Nucleus accumbens (tissue), 56 donors: ENCODE measurements around the gene SEPTIN5.

Experiments used
- DNase-seq, 56 donors: peaks; one replicate each; lab custom pipeline; 2025; lab: John Stamatoyannopoulos, UW

Gene SEPTIN5

DNA sequence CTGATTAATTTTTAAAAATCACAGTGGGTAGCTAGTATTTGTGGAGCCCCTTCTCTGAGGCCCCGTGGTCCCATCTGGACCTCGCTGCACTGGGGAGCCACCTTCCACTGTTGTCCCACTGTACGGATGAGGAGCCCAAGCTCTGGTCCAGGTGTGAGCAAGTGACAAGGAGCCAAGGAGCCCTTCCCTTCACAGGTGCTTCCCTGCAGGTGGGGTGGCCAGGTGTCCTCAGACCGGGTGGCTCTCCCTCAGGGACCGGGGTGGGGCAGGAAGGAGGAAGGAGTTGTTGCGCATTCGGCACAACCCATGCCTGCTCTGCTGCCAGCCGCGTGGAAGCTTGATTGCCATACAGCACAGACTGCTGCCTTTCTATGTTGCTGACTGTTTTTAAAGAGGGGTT, 10.4 kb upstream of the SEPTIN5 start:
- DNase-seq: no peak

DNA sequence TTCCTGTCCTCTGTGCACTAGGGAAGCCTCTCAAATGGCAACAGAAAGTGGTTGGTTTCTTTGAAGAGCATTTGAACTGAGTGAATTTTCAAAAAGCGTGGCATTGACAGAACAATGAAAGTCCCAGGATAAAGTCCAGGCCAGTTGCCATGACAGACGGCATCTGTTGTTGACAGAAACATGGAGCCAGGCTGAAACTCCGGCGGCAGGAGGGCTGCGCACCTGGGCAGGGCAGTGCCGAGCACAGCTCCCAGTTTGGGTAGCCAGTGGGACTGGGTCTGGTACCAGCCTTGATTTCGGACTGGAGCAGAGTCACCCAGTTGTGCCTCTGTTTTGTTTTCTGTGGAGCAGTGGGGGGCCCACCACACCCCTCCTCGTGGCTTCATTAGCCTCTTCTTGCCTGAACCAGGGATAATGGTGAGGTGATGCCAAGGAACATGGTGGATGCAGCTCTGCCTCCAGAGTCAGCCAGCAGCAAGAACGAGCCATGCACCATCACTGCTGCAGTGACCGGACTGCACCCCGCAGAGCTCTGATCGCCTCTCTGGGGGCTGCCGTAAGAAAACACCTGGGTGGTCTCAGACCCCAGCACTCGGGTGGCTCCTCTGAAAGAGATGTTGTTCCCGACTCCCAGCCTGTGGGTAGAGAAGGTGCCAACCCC, 9.8 kb upstream of the SEPTIN5 start:
- no peak for DNase-seq

DNA sequence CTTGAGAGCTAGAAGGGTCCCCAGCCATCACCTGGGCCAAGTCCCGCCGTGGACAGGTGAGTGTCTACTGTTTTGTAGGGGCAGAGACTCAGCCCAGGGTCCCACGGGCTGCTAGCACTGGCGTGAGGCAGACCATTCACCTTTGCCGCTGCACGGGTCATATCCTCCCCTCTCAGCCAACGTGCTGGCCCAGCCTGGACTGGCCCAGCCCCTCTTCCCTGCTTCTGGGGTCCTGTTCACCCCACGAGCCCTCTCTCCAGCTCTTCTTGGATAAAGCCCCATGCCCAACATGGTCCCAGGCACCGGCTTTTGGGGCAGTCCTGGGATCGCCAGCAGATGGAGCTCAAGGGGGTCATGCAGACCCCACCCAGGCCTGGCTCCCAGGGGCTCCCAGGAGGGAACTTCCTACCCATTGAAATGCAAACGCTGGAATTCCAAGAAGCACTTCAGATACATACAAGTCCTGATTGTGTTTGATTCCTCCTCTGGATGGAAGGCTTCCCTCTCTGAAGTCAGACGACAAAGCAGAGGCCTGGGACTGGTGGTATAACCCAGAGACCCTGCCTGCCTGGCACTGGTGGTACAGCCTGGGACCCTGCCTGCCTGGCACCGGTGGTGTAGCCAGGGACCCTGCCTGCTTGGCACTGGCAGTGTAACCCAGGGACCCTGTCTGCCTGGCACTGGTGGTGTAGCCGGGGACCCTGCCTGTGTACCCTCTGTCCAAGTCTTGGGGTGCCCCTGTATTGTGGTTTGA, 8.9 kb upstream of the SEPTIN5 start:
- no peak for DNase-seq

DNA sequence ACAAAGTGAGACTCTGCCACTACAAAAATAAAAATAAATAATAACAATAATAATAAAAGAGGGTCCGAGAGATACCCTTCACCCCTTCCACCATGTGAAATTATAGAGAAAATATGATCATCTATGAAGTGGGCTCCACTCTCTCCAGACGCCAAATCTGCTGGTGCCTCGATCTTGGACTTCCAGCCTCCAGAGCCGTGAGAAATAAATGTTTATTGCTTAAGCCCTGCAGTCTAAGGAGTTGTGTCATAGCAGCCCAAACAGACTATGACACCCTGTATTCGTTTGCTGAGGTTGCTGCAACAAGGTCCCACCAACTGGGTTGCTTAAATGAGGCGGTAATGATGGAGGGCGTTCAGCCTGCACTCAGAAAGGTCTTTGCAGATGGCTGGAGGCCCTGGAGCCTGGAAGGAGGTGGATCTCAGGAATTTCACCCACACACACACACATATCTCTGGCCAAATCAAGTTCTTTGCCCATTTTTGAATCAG, 7.6 kb upstream of the SEPTIN5 start:
- DNase-seq: no peak

DNA sequence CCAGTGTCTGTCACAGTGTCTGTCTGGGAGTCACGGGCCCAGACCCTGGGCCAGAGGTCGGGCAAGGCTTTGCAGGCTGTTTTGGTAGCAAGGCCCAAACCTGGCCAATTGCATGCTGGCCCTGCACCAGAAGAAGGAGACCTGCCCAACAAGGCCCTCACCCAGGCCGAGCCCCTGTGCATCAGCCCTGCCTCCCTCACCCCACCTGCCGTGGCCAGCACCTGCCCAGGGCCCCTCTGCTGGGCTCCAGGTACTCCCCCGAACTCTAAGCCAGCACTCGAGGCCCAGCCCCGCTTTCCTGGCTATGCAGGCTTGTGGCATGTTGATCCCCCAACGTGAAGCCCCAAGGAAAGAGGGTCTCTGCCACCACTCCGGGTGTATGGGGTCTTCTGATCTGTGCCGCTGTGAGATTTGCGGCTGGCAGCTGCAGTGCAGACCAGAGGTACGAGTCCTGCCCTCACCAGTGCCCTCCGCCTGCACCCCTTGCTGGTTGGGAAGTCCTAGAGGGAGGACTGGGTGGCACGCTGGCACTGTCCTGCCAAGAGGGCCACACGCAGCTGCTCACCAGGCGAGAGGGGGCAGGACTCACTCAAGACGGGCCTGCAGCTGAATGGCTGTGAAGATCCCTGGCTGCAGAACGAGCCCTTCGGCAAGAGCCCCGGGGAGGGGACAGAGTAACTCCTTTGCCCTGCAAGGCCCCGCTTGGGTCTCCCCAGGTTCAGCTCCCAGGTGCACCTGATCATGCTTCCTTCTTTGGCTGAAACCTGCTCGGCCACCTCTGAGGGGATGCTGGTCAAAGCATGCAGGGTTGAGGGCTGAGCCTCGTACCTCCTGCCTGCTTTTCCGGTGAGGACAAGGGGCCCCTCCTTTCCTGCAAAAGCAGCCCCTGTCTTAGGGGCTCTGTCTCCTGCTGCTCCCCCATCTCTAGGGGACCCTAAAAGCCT, 6.7 kb upstream of the SEPTIN5 start:
- DNase-seq: no peak

DNA sequence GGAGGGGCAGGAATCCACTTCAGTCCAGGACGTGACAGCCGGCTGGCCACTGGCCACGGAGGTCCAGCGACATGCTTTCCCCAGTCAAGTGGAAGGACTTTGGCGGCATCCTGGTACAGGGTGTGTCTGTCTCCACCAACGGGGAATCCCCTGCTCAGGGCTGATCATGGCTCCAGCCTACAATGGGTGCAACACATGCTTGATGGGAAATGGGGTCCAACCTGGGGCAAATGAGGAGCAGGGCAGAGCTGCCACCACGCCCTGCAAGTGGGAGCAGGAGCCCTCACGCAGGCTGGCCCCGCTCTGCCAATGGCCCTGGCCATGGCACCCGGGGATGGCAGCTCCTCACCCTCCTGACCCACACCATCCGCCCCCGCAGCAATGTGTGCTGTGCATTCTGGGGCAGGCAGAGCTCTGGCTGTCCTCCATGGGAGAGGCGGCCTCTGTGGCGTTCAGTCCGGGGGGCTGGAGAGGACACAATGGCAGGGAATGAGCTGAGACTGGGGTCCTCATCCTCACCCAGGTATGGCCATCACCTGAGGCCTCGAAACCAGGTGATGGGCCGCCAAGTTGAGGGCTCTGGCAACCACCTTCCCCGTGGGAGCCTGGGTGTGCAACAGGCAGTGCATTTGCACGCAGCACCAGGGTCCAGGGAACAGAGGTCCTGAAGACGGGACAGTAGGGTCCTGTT, 5.8 kb upstream of the SEPTIN5 start:
- DNase-seq: no peak

DNA sequence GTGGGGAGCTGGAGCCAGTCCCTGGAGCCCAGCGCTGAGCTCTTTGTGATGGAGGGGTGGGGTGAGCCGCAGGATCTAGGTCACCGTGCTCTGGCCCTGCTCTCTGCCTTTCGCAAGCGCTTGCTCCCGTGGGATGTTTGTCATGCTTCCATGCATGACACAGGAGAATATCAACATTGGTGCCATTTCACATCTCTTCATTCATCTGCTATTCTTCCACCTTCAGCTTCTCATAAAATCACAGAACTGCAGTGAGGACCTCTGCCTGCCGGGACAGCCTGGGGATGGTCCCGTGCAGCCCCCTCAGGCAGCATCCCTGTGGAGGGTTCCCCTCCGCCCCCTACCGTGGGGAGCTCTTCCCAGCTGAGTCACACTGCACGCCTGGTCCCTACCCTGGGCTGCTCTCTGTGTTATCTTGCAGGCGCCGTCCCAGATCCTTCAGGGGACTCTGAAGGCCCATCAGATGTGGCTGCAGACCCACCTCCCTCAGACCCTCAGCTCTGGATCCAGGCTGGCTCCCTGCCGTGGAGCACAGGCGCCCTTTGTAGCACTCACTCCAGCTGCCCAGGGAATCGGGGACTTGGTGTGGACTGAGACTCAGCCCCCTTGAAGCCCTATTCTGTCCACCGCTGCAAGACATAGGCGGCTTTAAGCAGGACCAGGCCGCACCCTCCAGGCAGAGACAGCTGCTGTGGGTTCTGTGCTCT, 5.1 kb upstream of the SEPTIN5 start:
- DNase-seq: no peak

DNA sequence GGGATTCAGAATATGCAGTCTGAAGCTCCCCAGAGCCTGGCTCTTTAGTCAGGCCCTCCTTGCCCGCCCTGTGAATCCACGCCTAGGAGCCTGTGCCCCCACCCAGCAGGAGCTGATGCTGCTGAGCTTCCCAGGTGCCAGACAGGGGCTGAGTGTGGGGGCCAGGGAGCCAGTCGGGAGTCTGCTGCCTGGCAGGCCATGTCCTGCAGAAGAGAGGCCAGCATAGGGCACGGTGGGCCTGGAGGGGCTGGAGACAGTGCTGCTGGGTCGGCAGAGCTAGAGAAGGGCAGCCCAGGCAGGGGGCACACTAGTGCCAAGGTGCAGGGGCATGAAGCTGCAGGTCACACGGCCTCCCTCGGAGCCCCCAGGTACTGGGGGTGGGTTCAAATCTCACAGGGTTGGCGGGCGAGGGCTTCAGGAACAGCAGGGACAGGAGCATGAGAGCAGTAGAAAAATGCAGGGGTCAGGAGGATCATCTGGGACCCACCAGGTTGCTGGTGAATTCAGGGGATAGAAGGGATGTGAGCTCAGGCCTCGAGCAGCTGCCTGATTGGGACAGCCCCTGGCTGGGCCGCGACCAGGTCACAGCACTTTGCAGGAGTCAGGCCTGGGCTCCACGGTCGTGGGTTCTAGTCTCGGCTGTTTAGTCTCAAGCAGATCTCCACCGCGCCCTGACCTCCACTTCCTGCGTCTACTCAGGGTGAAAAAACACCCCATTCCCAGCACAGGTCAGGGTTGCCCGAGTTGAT, 4.1 kb upstream of the SEPTIN5 start:
- no peak for DNase-seq

DNA sequence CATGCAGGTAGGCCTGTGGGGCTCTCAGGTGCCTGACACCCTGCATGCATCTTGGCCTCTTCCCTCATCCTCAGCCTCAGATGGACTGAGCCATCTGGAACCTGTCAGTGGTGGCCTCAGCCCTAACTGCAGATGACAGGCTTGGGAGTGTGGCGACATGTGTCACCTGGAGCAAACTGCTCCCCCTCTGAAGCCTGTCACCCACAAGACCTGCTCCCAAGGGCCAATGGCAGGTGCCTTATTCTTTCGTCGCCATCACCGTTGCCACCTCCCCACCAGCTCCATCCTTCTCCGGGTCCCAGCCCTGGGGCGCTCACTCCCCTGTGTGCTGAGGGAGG, 3.6 kb upstream of the SEPTIN5 start:
- no peak for DNase-seq

DNA sequence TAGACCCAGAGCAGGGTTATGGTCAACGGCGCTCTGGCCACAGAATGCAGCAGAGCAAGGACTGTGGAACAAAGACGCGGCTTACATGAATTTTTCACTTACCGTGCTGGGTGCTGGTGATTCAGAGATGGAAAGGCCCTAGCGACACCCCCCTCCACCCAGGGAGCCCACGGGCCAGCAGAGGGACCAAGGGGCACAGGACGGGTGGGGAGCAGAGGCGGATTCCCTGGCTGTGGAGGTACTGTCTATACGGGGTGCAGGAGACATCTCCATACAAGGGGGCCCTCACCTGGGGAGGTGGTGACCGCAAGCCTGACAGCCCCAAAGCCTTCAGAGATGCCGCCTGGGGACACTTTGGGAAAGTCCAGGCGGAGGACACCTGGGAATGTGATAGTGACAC, 1.1 kb upstream of the SEPTIN5 start:
- DNase-seq: no peak

DNA sequence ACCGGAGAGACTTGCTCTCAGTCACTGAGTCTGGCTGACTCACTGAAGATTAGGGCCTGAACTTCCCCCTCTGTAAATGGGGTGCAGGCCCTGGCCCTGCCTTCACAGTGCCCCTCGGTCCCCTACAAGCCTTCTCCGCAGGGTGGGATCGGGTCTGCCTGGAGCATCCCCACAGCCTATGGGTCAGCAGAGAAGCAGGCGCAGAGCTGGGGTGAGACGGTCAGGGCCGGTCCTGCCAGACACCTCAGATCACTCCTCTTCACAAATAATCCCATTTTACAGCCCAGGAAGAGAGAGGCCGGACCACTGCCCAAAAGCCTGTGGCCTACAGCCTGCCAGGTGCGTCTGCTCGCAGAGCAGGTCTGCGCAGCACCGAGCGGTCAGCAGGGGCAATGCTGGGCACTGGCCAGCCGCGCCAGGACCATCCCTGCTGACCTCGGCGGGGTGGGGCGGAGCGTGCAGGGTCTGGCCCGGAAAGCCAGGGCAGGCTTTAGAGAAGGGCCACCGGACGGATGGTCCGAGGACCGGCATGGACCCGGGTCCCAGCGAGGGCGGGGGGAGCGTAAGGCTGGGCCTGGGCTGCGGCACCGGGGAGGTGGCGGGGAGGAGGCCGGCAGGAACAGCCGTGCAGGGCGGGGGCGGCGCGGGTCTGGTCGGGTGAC, 522 bp upstream of the SEPTIN5 start:
- peak in 1 of 56 donors; percentile 58 for DNase-seq

DNA sequence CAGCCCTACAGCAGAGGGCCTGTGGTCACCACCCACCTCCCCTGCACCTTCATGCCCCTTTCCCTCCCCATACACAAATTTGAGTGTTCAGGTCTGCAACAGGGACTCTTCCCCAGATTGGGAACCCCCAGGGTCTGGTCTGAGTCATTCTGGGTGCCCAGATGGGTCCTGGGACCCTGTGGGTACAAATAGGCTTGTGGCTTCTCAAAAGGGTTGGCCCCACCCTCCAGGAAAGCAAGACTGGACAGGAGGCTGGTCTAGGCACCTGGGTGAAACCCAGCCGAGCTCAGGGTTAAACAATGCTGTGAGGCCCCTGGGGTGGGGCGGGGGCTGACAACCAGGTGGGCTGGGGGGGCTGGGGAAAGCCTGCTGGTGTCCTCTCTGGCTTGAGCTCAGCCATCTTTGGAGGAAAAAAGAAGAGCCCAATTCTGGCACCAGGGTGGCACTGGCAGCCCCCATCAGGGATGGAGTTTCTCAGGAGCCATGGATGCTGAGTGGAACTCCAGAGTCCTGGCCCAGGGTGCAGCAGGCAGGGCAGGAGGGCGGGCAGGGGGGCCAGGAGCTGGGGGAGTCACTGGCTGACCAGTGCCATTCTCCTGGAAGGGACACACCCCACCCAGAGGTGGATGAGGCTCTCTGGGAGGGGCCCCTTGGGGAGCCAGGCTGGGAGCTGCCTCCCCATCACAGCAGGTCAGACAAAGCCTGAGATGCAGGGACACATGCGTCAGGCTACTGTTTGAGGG, 1.1 kb downstream of the SEPTIN5 start:
- DNase-seq: no peak

DNA sequence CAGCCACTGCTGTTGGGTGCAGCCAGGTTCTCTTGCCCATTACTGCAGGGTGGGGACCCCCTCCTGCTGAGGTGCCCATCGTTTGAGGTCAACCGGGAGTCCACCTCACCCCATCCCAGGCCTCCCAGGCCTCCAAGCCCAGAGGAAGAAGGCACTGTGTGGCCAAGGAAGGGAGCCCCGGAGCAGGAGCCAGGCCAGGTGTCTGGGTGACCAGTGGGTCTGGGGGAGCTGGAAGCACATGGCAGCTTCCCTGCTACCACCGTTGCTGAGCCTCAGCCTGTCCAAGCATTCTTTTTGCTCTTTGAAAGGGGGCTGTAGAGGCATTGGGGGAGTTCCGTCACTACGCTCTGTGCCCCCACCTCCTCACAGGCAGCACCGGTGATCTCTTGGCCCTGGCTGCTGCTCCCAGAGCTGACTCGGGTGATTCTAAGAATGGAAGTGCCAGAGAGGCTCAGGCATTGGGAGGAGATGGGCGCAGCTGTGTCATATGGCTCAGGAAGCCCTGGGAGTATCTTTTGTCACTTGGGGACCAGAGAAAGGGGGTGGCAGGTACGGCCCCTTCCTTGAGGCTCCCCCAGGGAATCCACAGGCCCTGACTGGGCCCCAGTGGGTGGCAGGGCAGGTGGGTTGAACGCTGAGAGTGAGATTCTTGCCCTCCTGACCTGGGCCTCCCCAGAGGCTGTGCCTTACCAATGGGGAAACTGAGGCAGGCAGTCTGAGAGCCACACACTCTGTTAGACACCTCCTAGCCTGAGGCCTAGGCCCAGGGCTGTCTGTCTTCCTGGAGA, 1.9 kb downstream of the SEPTIN5 start:
- DNase-seq: no peak

DNA sequence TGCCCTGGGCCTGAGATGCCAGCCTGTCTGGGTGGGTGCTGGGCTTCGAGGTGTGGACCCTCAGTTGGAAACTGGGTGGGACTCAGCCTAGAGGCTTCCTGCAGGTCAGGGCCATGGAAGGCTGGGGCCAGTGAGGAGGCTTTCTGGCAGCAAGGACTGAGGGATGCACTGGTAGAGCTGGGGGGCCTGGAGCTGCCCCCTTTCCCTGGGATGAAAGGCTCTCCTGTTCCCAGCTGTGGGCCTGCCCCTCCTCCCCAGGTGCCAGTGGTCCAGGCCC, 2.5 kb downstream of the SEPTIN5 start:
- DNase-seq: no peak

DNA sequence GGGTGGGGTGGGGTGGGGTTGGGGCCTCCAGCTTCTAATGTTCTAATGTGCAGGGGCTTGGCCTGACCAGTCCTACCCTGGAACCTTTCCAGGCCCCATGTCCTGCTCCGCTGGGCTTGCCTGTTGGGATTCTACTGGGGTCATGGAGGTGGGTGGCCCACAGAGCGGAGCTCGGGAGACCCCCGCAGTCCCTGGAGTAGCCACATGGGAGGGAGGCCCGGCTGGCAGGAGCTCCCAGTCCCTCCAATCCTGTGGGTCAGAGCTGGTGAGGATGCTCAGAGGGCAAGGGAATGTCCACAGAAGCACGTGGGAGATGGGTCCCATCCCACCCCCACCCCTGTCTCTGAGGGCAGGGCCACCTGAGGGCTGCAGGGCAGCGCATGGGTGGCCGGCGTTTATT, 2.9 kb downstream of the SEPTIN5 start:
- no peak for DNase-seq

DNA sequence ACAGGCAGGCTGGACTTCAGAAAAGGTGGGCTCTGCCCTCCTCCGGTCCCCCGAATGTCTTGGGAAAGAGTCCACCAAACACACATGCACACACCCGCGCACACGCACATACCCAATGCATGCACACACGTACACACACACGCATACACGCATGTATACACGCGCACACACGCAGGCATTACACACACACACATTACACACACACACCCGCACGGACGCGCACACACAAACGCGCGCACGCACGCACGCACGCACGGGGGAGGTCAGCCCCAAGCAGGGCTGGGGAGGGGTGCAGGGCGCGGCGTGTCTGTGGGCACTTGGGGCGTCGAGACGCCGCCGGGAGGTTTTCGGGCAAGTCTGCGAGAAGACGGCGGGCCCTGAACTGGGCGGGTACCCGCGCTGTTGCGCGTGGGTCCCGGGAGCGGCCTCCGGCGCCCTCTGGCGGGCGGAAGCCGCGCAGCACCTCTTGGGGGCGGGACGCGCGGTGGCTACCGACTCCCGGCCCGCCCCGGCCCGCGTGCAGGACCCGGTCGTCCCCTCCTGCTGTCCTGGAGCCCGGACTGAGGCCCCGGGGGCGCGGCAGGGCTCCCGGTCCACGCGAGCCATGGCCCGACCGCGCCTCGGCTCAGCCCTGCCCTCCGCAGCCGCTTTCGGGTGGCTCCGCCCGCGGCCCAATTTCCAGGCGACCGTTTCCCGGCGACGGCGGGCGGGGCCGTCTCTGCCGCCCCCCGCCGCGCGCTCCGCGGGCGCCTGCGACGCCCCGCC, 3.6 kb downstream of the SEPTIN5 start:
- peak in 48 of 56 donors; percentile 9 to 85 (median 58) for DNase-seq
